GM12872 (cell line): Measurements from ENCODE around the gene SRPRB.

Experiments used
- TF ChIP-seq, protein P1 (sequence below): IDR thresholded peaks from 3 replicates; pipeline ENCODE4 v1.5.1; 2011; ENCODE audit warnings: low read depth, mild to moderate bottlenecking, low read length, moderate library complexity; ENCODE audit not compliant: insufficient read depth

The SRPRB gene, protein sequence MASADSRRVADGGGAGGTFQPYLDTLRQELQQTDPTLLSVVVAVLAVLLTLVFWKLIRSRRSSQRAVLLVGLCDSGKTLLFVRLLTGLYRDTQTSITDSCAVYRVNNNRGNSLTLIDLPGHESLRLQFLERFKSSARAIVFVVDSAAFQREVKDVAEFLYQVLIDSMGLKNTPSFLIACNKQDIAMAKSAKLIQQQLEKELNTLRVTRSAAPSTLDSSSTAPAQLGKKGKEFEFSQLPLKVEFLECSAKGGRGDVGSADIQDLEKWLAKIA

DNA sequence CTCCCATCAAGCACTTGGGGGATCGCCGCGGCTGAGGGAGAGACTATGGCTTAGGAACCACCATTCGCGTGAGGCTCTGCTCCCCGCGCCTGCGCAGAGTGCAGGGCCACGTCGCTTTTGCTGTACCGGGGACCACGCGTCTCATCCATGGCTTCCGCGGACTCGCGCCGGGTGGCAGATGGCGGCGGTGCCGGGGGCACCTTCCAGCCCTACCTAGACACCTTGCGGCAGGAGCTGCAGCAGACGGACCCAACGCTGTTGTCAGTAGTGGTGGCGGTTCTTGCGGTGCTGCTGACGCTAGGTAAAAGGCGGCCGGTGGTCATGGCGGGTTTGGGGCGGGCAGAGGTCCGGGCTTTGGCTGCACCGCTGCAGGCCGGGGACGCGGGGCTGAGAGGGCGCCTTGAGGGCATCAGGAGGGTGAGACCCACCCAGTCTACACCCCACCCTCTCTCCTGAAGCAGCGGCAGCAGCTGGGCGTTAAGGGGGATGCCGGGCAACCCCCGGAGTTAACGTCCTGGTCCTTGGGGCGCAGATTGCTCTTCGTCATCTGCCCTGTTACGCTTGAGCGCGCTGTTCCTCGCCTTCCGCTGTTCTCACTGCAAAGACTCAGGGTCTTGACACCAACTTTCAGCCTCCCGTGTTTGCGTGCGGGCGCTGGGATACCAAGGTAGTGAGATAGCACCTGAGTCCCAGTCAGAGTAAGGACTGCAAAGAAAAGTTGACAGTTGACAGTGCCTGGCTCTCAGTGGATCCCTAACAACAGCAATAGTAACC lies at the start of gene SRPRB:
SRPRB (plus strand) TSS at position 114 of the 774 bp plus-strand sequence; CDS start at position 148, 34 bp downstream.
- TF ChIP-seq, protein P1, sequence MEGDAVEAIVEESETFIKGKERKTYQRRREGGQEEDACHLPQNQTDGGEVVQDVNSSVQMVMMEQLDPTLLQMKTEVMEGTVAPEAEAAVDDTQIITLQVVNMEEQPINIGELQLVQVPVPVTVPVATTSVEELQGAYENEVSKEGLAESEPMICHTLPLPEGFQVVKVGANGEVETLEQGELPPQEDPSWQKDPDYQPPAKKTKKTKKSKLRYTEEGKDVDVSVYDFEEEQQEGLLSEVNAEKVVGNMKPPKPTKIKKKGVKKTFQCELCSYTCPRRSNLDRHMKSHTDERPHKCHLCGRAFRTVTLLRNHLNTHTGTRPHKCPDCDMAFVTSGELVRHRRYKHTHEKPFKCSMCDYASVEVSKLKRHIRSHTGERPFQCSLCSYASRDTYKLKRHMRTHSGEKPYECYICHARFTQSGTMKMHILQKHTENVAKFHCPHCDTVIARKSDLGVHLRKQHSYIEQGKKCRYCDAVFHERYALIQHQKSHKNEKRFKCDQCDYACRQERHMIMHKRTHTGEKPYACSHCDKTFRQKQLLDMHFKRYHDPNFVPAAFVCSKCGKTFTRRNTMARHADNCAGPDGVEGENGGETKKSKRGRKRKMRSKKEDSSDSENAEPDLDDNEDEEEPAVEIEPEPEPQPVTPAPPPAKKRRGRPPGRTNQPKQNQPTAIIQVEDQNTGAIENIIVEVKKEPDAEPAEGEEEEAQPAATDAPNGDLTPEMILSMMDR = no peak

DNA sequence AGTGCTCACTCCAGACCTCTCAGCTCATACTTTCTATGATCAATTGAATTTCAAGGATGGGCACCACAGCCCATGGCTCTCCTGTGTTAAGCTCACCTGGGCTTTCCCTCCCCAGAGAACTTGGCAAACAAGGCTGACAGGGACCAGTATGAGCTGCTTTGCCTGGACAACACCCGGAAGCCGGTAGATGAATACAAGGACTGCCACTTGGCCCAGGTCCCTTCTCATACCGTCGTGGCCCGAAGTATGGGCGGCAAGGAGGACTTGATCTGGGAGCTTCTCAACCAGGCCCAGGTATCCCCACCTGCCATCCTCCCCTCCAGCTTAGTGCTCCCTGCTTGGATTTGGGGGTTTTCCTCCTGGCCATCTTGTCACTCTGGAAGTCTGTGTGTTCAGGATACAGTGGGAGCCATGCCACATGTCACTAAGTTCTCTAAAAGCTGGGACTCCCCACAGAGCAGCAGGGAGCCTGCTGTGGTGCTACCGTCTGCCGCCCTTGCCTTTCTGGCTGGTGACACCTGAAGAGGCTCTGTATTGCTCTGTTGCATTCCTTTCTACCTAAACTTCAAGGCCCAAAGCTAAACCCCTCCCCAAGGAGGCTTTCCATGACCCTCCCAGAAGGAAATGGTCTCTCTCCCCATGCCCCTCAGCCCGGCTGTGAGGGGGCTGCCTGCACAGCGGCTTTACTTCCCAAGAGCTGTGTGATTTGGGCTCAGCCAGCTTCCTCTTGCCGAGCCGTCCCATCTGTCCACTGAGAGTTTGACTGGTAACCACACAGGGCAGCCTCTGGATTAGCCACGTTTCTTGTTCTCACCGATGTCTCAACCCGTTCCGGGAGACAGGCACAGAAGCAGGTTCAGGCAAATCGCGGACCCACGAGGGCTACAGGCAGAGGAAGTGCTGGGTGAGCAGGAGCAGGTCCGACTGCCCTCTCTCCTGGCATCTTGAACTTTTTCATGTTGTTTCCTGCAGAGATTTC lies 48.6 kb upstream of the SRPRB start:
- TF ChIP-seq, protein P1 = no peak

DNA sequence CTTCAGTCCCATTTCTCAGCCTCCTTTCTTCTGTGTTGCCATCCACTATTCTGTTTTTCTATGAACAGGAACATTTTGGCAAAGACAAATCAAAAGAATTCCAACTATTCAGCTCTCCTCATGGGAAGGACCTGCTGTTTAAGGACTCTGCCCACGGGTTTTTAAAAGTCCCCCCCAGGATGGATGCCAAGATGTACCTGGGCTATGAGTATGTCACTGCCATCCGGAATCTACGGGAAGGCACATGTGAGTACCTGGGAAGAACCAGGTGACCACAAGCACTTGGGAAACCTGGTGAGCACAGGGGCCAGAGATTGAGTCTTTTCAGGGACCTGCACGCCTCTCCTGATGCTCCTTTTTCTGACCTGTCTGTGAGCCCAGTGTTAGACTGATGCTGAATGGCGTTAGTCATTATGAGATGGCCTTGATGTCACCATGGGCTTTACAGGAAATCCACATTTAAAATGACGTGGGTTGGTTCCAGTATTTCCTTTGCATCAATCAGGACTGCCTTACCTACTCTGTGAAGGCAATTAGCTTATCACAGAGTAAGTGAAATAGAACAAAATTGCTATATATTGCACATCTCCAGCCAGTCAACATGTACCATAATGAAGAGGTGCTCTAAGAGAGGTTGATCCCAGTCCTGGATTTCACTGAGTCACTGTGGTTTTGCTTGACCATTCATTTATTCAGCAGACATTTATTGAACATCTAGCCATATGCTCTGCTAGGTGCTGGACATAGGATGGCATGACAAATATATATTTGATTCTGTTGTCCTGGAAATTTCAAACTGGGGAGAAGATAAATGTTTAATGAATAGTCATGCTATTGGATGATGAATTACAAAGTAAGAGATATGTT lies 47.7 kb upstream of the SRPRB start:
- TF ChIP-seq, protein P1 = no peak

DNA sequence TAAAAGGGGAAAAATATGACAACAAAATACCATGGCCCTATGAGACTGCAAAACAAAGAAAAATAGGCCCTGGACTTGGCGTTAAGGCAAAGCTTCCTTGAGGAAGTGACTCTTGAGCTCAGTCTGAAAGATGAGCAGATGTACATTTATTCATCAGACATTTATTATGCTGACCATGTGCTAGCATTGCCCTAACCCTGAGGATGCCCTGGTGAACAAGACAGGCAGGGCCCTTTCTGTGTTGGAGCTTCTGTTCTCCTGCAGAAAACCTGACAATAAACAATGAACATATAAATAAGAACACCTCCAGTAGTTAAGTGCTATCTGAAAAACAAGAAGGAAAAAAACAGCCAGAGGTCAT lies 47.1 kb upstream of the SRPRB start:
- TF ChIP-seq, protein P1 = no peak

DNA sequence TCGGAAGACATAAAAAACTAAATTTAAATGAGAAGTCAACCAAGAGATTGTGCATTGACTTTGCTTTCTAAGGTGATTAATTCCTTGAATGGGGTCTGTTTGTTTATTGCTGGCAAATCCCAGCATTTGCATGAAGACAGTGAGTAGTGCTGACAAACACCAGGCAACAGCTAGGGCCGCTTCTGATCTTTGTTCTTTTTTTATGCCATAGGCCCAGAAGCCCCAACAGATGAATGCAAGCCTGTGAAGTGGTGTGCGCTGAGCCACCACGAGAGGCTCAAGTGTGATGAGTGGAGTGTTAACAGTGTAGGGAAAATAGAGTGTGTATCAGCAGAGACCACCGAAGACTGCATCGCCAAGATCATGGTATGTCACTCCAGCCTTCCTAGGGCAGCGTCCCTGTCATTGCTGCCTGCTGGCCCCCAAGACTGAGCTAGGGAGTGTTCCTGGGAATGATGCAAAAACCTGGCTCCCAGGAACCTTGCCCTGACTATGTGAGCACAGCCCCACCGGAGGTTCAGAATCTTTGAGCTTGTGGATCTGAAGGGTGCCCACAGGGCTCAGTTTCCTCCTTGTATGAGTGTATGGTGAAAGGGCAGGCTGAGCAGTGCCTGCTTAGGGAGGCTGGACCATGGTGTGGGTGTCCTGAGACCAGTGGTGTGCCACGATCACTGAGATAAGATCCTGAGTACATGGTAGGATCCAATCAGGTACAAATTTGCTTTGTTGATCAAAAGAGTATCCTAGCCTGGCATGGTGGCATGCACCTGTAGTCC lies 46.5 kb upstream of the SRPRB start:
- TF ChIP-seq, protein P1 = no peak

DNA sequence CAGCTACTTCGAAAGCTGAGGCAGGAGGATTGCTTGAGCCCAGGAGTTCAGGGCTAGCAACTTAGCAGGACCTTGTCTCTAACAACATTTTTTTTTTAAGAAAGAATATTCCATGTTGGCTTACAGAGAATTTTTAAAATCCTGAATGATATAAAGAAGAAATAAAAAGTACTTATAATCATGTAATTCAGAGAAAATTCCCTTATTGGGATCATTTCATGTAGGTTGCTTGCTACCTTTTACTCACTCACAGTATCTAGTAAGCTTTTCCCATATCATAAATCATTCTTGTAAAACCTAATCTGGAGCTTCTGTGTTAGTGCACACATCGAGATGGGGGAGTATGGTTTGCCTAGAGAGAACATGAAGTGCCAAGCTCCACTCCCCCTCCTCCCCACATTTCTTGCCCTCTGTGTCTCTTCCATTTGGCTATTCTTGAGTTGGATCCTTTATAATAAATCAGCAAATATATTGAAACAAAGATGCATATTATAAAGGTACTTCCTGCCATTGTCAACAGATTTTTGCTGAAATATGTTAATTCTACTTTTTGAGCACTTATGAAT lies 45.8 kb upstream of the SRPRB start:
- TF ChIP-seq, protein P1 = no peak
